RWPE1 (cell line): Measurements from ENCODE around the gene GSK3B.
"Not testable (repeated sequence)": the region's sequence is repeated elsewhere in the genome, so short reads cannot be mapped to it uniquely, and the experiment has no call there.

Source experiments
- CTCF ChIA-PET: fragments of 350-600 bp; sonication (Branson Sonifier 250); formaldehyde crosslinking; extraction: SDS; loops from one replicate; lab custom pipeline; 2021; lab: Yijun Ruan, JAX
- POLR2A ChIA-PET: fragments of 400-600 bp; formaldehyde crosslinking; extraction: SDS; loops from one replicate; lab custom pipeline; 2020; ENCODE audit warnings: antibody characterized with exemption; ENCODE audit not compliant: low non-redundant PET; lab: Yijun Ruan, JAX
- DNase-seq: peaks from one replicate; pipeline ENCODE4 v3.0.0; 2012; ENCODE audit warnings: low spot score
- H3K27ac ChIP-seq: fragments of 450-650 bp; 2 replicates; pipeline ENCODE4 v1.5.1; 2017
- TF ChIP-seq, protein P1 (sequence below): fragments of 450-650 bp; conservative IDR thresholded peaks from 2 replicates; pipeline ENCODE4 v1.5.1; 2017; ENCODE audit warnings: low read depth, mild to moderate bottlenecking

The GSK3B gene

DNA sequence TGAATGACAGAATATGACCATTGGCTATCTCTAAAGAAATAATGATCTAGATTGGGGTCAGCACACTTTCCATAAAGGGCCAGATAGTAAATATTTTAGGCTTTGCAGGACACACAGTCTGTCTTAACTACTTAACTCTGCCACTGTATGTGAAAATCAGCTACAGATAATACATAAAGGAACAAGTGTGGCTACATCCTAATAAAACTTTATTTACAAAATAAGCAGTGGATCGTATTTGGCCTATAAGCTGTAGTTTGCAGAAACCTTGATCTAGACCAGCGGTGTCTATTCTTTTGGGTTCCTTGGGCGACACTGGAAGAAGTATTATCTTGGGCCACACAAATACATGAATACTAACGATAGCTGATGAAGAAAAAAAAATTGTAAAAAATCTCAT, 27.6 kb downstream of the GSK3B start:
- POLR2A ChIA-PET, result no interaction called here
- CTCF ChIA-PET, result interaction anchor here (0.6 kb wide), 1 partner anchor 131 kb away, joined by 3 read pairs; no protein-coding TSS in a partner anchor
- H3K27ac ChIP-seq, result no peak overlapping the region
- no peak for DNase-seq
- TF ChIP-seq, protein P1, sequence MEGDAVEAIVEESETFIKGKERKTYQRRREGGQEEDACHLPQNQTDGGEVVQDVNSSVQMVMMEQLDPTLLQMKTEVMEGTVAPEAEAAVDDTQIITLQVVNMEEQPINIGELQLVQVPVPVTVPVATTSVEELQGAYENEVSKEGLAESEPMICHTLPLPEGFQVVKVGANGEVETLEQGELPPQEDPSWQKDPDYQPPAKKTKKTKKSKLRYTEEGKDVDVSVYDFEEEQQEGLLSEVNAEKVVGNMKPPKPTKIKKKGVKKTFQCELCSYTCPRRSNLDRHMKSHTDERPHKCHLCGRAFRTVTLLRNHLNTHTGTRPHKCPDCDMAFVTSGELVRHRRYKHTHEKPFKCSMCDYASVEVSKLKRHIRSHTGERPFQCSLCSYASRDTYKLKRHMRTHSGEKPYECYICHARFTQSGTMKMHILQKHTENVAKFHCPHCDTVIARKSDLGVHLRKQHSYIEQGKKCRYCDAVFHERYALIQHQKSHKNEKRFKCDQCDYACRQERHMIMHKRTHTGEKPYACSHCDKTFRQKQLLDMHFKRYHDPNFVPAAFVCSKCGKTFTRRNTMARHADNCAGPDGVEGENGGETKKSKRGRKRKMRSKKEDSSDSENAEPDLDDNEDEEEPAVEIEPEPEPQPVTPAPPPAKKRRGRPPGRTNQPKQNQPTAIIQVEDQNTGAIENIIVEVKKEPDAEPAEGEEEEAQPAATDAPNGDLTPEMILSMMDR, result no peak

DNA sequence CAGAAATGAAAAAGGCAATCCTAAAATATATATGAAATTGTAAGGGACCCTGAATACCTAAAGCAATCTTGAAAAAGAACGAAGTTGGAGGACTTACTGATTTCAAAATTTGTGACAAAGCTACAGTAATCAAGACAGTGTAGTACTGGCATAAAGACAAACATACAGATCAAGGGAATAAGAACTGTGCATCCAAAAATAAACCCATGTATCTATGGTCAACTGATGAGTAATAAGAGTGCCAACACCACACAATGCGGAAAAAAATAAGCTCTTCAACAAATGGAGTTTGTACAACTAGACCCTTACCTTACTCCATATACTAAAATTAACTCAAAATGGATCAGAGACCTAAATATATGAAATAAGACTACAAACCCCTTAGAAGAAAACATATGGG, 29.6 kb downstream of the GSK3B start:
- TF ChIP-seq, protein P1, result no peak
- ChIA-PET CTCF (no interaction called here), POLR2A (interaction anchor here (0.6 to 1.0 kb wide), 2 partner anchors 31 to 34 kb away, joined by 3 to 5 read pairs; no protein-coding TSS in a partner anchor)
- no peak overlapping the region for H3K27ac ChIP-seq
- DNase-seq, result no peak

DNA sequence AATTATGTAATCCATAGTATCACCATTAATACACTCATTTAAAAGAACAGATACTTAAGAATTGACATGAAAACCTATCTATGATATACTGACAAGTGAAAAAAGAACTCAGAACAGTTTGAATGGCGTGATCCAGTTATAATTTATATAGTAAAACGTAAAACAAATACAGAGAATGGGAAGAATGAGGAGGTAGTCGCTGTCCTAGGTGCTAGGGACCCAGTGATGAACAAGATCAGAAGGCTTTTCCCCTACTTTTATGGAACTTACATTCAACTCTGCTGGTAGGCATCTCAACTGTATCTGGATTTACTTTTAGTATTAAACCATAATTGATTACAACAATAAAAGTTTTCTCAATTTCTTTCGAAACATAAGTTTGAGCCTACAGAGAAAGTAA, 31.8 kb downstream of the GSK3B start:
- TF ChIP-seq, protein P1, result no peak
- no peak overlapping the region for H3K27ac ChIP-seq
- ChIA-PET POLR2A (no interaction called here), CTCF (no interaction called here)
- no peak for DNase-seq

DNA sequence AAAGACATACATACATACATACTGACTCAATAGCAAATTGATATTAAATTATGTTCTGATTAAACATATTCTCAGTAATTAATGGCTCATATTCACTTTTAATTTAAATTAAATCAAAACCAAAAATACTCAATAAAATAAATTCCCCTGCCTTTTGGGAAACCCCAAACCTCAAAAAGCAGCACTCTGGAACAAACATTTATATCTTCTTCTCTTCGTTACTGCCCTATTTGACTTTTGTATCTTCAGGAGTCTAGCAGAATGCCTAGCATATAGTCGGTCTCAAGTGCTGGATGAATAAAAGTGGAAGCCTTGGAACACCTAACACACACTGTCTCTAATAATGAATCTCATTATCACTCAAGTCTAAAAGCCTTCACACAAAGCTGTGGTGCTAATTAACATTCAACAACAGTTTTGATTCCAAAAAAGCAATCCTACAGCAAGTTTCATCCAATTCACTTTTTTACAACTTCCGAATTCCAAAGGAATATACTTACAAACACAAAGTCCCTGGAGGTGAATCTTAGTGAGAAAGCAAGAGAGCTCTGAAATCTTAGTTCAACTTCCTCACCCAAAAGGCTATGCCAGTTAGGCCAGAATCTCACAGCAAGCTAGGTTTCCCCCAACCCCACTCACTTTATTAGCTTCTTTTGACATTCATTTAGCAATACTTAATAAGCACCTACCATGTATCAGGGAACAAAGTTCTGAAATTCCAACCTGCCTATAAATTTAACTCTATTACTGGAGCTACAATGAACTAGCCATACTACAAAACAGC, 35.0 kb downstream of the GSK3B start:
- no peak for DNase-seq
- TF ChIP-seq, protein P1, result no peak
- POLR2A ChIA-PET, result no interaction called here
- CTCF ChIA-PET, result interaction anchor here (0.6 to 1.1 kb wide), 2 partner anchors 19 to 606 kb away, joined by 5 read pairs; no protein-coding TSS in a partner anchor
- no peak overlapping the region for H3K27ac ChIP-seq

DNA sequence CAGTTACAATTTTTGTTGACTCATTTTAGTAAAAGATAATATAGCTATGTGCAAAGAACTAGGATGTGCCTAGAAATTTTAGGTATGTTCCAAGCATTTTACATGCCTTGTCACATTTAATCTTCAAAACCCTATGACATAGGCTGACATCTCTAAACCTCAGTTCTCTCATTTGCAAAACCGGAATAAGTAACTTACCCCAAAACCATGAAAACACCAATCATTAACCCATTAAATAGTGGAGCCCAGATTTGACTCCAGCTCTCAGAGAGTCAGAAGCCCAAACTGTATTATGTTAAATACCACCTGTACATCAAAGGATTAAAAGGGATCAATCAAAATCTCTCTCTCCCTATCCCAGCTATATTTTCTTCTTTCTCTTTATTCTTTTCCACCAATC, 36.6 kb downstream of the GSK3B start:
- no peak for DNase-seq
- CTCF ChIA-PET, result interaction anchor here (0.6 kb wide), 1 partner anchor 17 kb away, joined by 3 read pairs; no protein-coding TSS in a partner anchor
- TF ChIP-seq, protein P1, result no peak
- H3K27ac ChIP-seq, result no peak overlapping the region
- POLR2A ChIA-PET, result no interaction called here

DNA sequence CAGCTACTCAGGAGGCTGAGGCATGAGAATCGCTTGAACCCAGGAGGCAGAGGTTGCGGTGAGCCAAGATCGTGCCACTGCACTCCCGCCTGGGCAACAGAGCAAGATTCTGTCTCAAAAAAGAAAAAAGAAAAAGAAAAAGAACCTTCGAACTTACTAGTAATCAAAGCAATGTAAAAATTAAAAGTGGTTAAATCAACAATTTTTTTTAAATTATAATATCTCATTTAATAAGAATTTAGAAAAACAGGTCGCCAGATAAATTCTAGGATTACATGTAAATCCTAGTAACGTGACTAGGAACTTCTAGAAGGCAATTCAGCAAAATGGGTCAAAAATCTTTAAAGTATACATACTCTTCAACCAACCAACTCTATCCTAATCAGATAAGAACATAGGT, 37.2 kb downstream of the GSK3B start:
- TF ChIP-seq, protein P1, result no peak
- H3K27ac ChIP-seq, result no peak overlapping the region
- ChIA-PET POLR2A (no interaction called here), CTCF (no interaction called here)
- DNase-seq, result no peak

DNA sequence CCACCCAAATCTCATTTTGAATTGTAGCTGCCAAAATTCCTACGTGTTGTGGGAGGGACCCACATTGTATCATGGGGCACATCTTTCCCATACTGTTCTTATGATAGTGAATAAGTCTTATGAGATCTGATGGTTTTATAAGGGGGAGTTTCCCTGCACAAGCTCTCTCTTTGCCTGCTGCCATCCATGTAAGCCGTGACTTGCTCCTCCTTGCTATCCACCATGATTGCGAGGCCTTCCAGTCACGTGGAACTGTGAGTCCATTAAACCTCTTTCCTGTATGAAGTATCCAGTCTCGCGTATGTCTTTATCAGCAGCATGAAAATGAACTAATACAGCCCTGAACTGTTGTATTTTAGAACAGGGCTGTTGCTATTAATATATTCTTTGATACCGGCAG, 40.6 kb downstream of the GSK3B start:
- CTCF ChIA-PET, DNase-seq, H3K27ac ChIP-seq, POLR2A ChIA-PET: not testable (repeated sequence)
